Natural killer cell (primary cell): Measurements from ENCODE around the gene AFMID. TPM values are rescaled to one million over a fixed set of nuclear protein-coding genes. Genes with fewer than 3 reads are reported as not detected.
"Not testable (repeated sequence)": the region's sequence is repeated elsewhere in the genome, so short reads cannot be mapped to it uniquely, and the experiment has no call there.

Experiments
- ATAC-seq, 3 donors: fragments of 150-1000 bp in 2 of 3; fragments of 200-7000 bp in 1 of 3; cut with Tn5 transposase; 1 replicate in 1 of 3; 2 replicates in 2 of 3; pipeline ENCODE4 v1.10.0; 2021; ENCODE audit warnings: mild to moderate bottlenecking in 2 of 3, moderate library complexity in 2 of 3
- DNase-seq, 2 donors: peaks; one replicate each; pipeline versions ENCODE4 v3.0.0 to v3.0.0-alpha.2; 2013 to 2021; ENCODE audit warnings: mixed read lengths in 1 of 2
- H3K27ac ChIP-seq: one replicate; pipeline ENCODE4 v1.5.1; 2013; ENCODE audit warnings: mild to moderate bottlenecking, low read length
- H3K27me3 ChIP-seq: one replicate; pipeline ENCODE4 v1.6.1; 2013; ENCODE audit warnings: low read length; ENCODE audit not compliant: control insufficient read depth, insufficient read depth
- H3K36me3 ChIP-seq: one replicate; pipeline ENCODE4 v1.6.1; 2013; ENCODE audit warnings: low read length; ENCODE audit not compliant: control insufficient read depth, insufficient read depth
- H3K4me1 ChIP-seq: one replicate; pipeline ENCODE4 v1.6.1; 2013; ENCODE audit warnings: low read length; ENCODE audit not compliant: control insufficient read depth, insufficient read depth
- H3K4me3 ChIP-seq: one replicate; pipeline ENCODE4 v1.5.1; 2013; ENCODE audit warnings: low read length
- H3K9me3 ChIP-seq: one replicate; pipeline ENCODE4 v1.6.1; 2013; ENCODE audit warnings: low read length; ENCODE audit not compliant: control insufficient read depth, insufficient read depth
- H3K27ac Mint-ChIP-seq, 2 donors: one replicate each; pipeline ENCODE4 v1.8.0; 2022; ENCODE audit warnings: mild to moderate bottlenecking in 2 of 2, mixed read lengths in 2 of 2, moderate library complexity in 1 of 2
- H3K27me3 Mint-ChIP-seq, 2 donors: one replicate each; pipeline ENCODE4 v1.8.0; 2022; ENCODE audit warnings: low read depth in 2 of 2, mixed read lengths in 2 of 2
- H3K36me3 Mint-ChIP-seq: one replicate; pipeline ENCODE4 v1.8.0; 2022; ENCODE audit warnings: mixed read lengths
- H3K4me1 Mint-ChIP-seq, 2 donors: one replicate each; pipeline ENCODE4 v1.8.0; 2022; ENCODE audit warnings: mixed read lengths in 2 of 2
- H3K4me3 Mint-ChIP-seq: one replicate; pipeline ENCODE4 v1.8.0; 2022; ENCODE audit warnings: mild to moderate bottlenecking, moderate library complexity, mixed read lengths
- H3K9me3 Mint-ChIP-seq, 2 donors: one replicate each; pipeline ENCODE4 v1.8.0; 2022; ENCODE audit warnings: mixed read lengths in 2 of 2
- WGBS: methylation state at CpG from one replicate; pipeline ENCODE4 v1.1.7; 2013; ENCODE audit warnings: missing lambda C conversion rate; ENCODE audit not compliant: insufficient coverage; 5-methylcytosine and 5-hydroxymethylcytosine counted together
- intact Hi-C: fragments of 100-400 bp; cut with micrococcal nuclease; formaldehyde crosslinking; loops from one replicate; pipeline ENCODE4 v1.14.2; 2022
- total RNA-seq, 4 donors: library from RNA; stranded (reverse); fragments of 120-200 nt in 1 of 4; gene quantifications; one replicate each; pipeline versions ENCODE4 v1.2.3 to v1.2.4, GENCODE V29; 2013 to 2022
- TF ChIP-seq, protein P1 (sequence below): fragments of 200-600 bp; IDR thresholded peaks from one replicate; pipeline ENCODE4 v1.8.0; 2022; ENCODE audit warnings: antibody characterized with exemption

Gene AFMID
- total RNA-seq, 3 donors from 2014 or later (not counting 1 experiment from before 2014, with no cell fraction given): 2.2 to 4.1 (median 2.3) TPM

- WGBS: 88% methylated on average over 17 of the region's 17 CpGs
- peaks cover 23% of the 10 kb centered on the region for H3K27me3 ChIP-seq
- DNase-seq (no peak), ATAC-seq (no peak)
- peaks cover 0 to 4% of the 10 kb centered on the region in 2 donors for H3K4me1 Mint-ChIP-seq
- no peak overlapping the region for H3K27ac ChIP-seq
- no peaks in the 10 kb centered on the region for H3K9me3 Mint-ChIP-seq
- H3K9me3 ChIP-seq: no peaks in the 10 kb centered on the region
- H3K4me3 Mint-ChIP-seq: no peak overlapping the region
- intact Hi-C loops: no loop called here
- TF ChIP-seq, protein P1, sequence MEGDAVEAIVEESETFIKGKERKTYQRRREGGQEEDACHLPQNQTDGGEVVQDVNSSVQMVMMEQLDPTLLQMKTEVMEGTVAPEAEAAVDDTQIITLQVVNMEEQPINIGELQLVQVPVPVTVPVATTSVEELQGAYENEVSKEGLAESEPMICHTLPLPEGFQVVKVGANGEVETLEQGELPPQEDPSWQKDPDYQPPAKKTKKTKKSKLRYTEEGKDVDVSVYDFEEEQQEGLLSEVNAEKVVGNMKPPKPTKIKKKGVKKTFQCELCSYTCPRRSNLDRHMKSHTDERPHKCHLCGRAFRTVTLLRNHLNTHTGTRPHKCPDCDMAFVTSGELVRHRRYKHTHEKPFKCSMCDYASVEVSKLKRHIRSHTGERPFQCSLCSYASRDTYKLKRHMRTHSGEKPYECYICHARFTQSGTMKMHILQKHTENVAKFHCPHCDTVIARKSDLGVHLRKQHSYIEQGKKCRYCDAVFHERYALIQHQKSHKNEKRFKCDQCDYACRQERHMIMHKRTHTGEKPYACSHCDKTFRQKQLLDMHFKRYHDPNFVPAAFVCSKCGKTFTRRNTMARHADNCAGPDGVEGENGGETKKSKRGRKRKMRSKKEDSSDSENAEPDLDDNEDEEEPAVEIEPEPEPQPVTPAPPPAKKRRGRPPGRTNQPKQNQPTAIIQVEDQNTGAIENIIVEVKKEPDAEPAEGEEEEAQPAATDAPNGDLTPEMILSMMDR: no peak
- H3K4me3 ChIP-seq: no peak overlapping the region
- H3K27me3 Mint-ChIP-seq: peaks cover 21 to 22% of the 10 kb centered on the region in 2 donors
- no peaks in the 10 kb centered on the region for H3K36me3 ChIP-seq
- H3K36me3 Mint-ChIP-seq: no peaks in the 10 kb centered on the region
- H3K4me1 ChIP-seq: peaks cover 10% of the 10 kb centered on the region
- no peak overlapping the region for H3K27ac Mint-ChIP-seq
Observed at GRCh38 chr17:78234261-78234865, 47.2 kb downstream of the AFMID start.

GRCh38 chr17:78235022-78235421 is 47.9 kb downstream of the AFMID start:
- H3K27me3 ChIP-seq: peaks cover 23% of the 10 kb centered on the region
- H3K36me3 Mint-ChIP-seq, H3K4me1 Mint-ChIP-seq, H3K27ac ChIP-seq, DNase-seq, H3K9me3 ChIP-seq, H3K9me3 Mint-ChIP-seq, intact Hi-C loops, H3K4me1 ChIP-seq, H3K27ac Mint-ChIP-seq, H3K36me3 ChIP-seq, ATAC-seq, H3K4me3 ChIP-seq, H3K4me3 Mint-ChIP-seq: not testable (repeated sequence)
- WGBS: 90% methylated on average over 6 of the region's 6 CpGs
- H3K27me3 Mint-ChIP-seq: peaks cover 21 to 22% of the 10 kb centered on the region in 2 donors

GRCh38 chr17:78235885-78236284 is 48.7 kb downstream of the AFMID start:
- Mint-ChIP-seq H3K4me3 (no peak overlapping the region), H3K27ac (no peak overlapping the region), H3K4me1 (peaks cover 0 to 4% of the 10 kb centered on the region in 2 donors), H3K36me3 (no peaks in the 10 kb centered on the region), H3K9me3 (no peaks in the 10 kb centered on the region), H3K27me3 (peaks cover 16% of the 10 kb centered on the region in 2 donors)
- H3K4me1 ChIP-seq: peaks cover 10% of the 10 kb centered on the region
- no peaks in the 10 kb centered on the region for H3K36me3 ChIP-seq
- no peak for DNase-seq
- intact Hi-C loops: no loop called here
- 83% methylated on average over 8 of the region's 8 CpGs for WGBS
- no peak for ATAC-seq
- TF ChIP-seq, protein P1: no peak
- no peaks in the 10 kb centered on the region for H3K9me3 ChIP-seq
- no peak overlapping the region for H3K27ac ChIP-seq
- H3K4me3 ChIP-seq: no peak overlapping the region
- H3K27me3 ChIP-seq: peaks cover 14% of the 10 kb centered on the region

- DNase-seq: no peak
- no peaks in the 10 kb centered on the region for H3K9me3 Mint-ChIP-seq
- no peak overlapping the region for H3K4me3 Mint-ChIP-seq
- TF ChIP-seq, protein P1: no peak
- intact Hi-C loops: no loop called here
- Histone ChIP-seq H3K4me1 (peaks cover 4% of the 10 kb centered on the region), H3K4me3 (no peak overlapping the region), H3K9me3 (no peaks in the 10 kb centered on the region), H3K36me3 (no peaks in the 10 kb centered on the region), H3K27ac (no peak overlapping the region), H3K27me3 (peaks cover 8% of the 10 kb centered on the region)
- H3K27me3 Mint-ChIP-seq: peaks cover 11 to 12% of the 10 kb centered on the region in 2 donors
- 94% methylated on average over 20 of the region's 20 CpGs for WGBS
- H3K27ac Mint-ChIP-seq: no peak overlapping the region
- no peak for ATAC-seq
- peaks cover 2 to 4% of the 10 kb centered on the region in 2 donors for H3K4me1 Mint-ChIP-seq
- no peaks in the 10 kb centered on the region for H3K36me3 Mint-ChIP-seq
Observed at GRCh38 chr17:78236362-78237127, 49.4 kb downstream of the AFMID start.
